Measurements from ENCODE around the gene AP4E1.
"Not testable (repeated sequence)": the region's sequence is repeated elsewhere in the genome, so short reads cannot be mapped to it uniquely, and the experiment has no call there.

Gene AP4E1

DNA sequence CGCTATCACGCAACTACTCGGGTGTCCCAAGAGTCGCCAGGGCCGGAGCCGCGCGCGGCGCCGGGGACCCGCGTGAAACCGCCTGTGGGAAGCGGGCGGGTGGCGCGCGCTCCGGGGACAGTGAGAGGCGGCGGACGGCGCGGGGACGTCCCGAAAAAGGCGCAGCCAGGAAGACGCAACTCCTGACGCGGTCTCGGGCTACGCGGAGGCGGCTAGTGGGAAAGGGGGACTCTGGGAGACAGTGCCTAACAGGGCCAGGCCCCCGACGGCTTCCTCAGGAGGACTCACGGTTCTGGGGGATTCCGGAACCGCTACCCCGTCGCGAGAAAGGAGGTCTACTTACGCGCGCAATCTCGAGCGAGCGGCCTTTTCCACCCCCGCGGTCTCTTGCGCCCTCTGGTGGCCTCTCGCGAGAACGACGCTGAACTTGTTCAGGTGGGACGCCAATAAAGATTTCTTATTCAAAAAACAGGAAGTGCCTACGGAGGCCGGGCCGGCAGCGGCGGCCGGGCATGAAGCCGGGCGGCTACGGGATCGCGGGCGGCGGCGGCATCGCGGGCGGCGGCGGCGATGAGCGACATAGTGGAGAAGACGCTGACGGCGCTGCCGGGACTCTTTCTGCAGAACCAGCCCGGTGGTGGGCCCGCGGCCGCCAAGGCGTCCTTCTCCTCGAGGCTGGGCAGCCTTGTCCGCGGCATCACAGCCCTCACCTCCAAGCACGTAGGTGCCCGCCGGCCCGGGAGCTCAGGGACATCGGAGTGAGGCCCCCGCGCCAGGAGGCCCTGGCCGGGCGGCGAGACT, at the start of gene AP4E1:
AP4E1 (plus strand) TSS at position 475 of the 801 bp plus-strand sequence; CDS start at position 571, 96 bp downstream.
- DNase-seq (ENCODE audit: low spot score in 2 of 2) (peak; percentile 97 to 98), ATAC-seq (peak; percentile 77)
- Mint-ChIP-seq H3K4me1 (peaks cover 26% of the 10 kb centered on the region), H3K4me3 (peak within 1 kb of the TSS; percentile 84), H3K9me3 (no peaks in the 10 kb centered on the region), H3K36me3 (peaks cover 56% of the 10 kb centered on the region), H3K27ac (peak within 1 kb of the TSS; percentile 98)

DNA sequence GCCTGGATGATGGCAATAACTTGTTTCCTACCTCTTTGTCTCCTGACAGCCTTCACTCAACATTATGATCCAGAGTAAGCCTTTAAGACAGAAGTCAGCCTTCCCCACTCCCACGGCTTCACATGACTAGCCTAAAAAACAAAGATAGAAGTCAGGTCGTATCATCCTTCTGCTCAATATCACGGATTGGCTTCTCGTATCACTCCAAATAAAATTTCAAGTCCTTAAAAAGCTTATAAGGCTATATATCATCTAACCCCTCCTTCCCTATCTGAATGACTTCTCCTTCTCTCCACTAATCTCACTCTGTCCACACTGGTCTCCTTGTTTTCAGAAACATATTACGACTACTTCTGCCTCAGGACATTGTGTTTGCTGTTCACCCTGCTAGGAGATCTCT, 47.7 kb upstream of the AP4E1 start:
- Mint-ChIP-seq H3K27ac (no peak overlapping the region), H3K4me1 (no peaks in the 10 kb centered on the region)

DNA sequence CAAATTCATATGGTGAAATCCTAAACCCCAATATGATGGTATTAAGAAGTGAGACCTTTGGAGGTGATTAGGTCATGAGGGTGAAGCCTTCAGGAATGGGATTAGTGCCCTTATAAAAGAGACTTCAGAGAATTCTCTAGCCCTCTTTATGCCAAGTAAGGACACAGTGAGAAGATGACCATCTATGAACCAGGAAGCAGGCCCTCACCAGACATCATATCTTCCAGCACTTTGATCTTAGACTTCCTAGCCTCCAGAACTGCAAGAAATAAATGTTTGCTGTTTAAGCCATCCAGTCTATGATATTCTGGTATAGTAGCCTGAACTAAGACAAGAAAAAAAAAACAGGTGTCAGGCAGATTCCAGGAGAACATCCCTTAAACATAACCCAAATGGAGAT, 45.9 kb upstream of the AP4E1 start:
- DNase-seq (ENCODE audit: low spot score in 2 of 2) (no peak), ATAC-seq (no peak)
- Mint-ChIP-seq H3K9me3 (no peaks in the 10 kb centered on the region), H3K36me3 (no peaks in the 10 kb centered on the region), H3K27ac (no peak overlapping the region), H3K4me3 (no peak overlapping the region), H3K4me1 (no peaks in the 10 kb centered on the region)

More for the DNA sequence above, 47.7 kb upstream of the AP4E1 start:
- ATAC-seq (no peak), DNase-seq (ENCODE audit: low spot score in 2 of 2) (no peak)
- H3K36me3 Mint-ChIP-seq = no peaks in the 10 kb centered on the region
- no peak overlapping the region for H3K4me3 Mint-ChIP-seq
- H3K9me3 Mint-ChIP-seq = no peaks in the 10 kb centered on the region

DNA sequence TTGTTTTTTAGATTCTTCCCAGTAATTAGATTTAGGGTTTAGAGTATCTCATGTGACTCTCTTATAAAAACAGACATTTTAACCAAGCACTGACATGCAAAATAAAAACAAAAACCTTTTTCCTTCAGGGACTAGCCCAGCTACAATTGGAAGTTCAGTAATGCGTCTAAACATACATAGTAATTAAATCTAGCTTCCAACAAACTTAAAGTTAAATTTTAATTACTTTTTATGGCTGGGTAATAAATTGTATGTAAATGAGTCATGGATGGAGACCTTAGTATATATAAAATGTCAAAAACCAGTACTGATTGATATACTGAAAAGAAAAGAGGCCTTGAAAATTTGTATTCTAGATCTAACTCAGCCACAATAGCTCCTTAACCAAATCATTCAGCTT, 43.6 kb upstream of the AP4E1 start:
- Mint-ChIP-seq H3K27ac (no peak overlapping the region), H3K4me1 (no peaks in the 10 kb centered on the region), H3K36me3 (no peaks in the 10 kb centered on the region), H3K9me3 (no peaks in the 10 kb centered on the region), H3K4me3 (no peak overlapping the region)
- ATAC-seq = no peak
- no peak for DNase-seq (ENCODE audit: low spot score in 2 of 2)

DNA sequence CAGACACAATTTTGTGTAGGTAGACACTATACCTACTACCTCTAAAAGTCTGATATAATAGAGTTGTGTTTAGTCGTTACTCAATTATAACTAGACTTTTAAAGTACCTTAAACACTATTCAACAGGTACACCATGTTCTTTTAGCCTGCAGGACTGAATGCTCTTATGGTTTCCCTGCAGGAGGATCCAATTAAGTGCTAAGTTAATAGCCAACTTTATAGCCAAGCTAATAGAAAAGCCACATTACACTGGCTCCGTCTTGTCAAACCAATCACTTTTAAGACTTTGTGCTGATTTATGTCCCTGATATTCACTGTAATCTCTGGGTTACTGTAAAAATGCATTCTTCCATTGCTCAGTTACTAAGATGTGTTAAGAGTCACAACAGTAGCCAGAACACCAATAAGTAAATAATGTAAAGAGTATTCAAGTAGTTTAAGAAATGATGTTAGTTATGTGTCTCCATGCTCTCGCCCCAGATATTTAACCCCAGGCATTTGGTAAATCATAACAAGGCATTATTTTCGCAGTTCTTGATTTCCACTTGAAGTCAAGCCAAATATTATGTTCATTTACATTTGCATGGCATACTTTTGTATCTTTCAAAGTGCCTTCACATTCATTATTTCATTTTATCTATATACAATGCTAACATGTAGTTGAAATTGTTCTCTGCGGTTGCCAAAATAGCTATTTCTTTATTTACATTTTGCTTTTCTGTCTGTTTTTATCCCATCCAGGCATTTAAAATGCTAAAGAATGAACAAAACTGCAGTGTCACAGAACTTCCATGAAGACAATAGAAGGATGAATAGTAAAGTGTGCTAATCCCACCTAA, 42.7 kb upstream of the AP4E1 start:
- no peaks in the 10 kb centered on the region for H3K36me3 Mint-ChIP-seq
- no peak overlapping the region for H3K4me3 Mint-ChIP-seq
- ATAC-seq = no peak
- no peaks in the 10 kb centered on the region for H3K9me3 Mint-ChIP-seq
- H3K4me1 Mint-ChIP-seq = no peaks in the 10 kb centered on the region
- H3K27ac Mint-ChIP-seq = no peak overlapping the region
- no peak for DNase-seq (ENCODE audit: low spot score in 2 of 2)

DNA sequence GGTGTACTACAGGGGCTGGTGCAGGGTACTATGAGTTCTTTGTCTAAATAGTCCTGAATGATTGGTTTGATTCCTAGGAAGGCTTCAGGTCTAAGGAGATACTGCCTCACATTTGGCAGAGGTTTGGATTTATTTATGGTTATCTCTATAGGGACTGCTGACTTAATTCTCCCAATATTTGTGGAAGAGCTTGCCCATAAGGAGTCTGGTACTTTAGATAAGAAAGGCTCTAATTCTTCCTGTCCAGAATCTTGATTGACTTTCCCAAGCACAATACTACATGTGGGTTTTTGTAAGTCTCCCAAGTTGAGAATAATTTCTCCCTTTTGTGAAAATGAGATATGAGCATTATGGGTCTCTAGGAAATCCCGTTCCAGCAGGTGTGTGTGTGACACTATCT, 36.7 kb upstream of the AP4E1 start:
- H3K4me3 Mint-ChIP-seq = no peak overlapping the region
- no peaks in the 10 kb centered on the region for H3K36me3 Mint-ChIP-seq
- ATAC-seq (no peak), DNase-seq (ENCODE audit: low spot score in 2 of 2) (peak in 1 of 2 donors; percentile 10)
- no peaks in the 10 kb centered on the region for H3K9me3 Mint-ChIP-seq
- H3K4me1 Mint-ChIP-seq = peaks cover 15% of the 10 kb centered on the region
- H3K27ac Mint-ChIP-seq = no peak overlapping the region

DNA sequence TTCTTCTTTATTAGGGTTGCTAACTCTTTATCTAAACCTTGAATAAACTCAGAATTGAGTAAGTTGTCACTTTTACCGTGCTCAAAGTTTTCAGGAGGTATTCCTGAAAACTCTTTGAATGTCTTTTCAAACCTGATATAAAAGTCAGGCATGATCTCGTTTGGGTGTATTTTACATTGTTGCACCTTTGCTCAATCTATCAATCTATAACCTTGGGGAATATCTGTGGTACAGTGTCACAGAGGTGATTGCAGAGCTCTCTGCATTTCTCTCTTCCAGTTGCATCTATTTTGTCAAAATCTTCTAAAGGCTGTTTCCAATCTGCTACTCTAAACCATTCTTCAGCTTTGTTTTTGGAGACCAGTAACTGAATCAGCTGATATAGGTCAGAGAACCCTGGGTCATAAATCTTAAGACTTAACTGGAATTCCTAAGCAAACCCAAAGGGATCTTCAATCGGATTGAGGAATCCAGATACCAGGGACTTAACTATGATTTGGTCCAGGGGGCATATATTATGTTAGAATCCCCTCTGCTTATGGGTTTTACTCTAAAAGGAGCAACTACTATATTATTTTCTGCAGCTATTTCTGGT, 35.6 kb upstream of the AP4E1 start:
- no peak overlapping the region for H3K27ac Mint-ChIP-seq
- peaks cover 26% of the 10 kb centered on the region for H3K4me1 Mint-ChIP-seq
- no peak overlapping the region for H3K4me3 Mint-ChIP-seq
- H3K9me3 Mint-ChIP-seq = no peaks in the 10 kb centered on the region
- H3K36me3 Mint-ChIP-seq = no peaks in the 10 kb centered on the region
- DNase-seq (ENCODE audit: low spot score in 2 of 2) (no peak), ATAC-seq (no peak)

DNA sequence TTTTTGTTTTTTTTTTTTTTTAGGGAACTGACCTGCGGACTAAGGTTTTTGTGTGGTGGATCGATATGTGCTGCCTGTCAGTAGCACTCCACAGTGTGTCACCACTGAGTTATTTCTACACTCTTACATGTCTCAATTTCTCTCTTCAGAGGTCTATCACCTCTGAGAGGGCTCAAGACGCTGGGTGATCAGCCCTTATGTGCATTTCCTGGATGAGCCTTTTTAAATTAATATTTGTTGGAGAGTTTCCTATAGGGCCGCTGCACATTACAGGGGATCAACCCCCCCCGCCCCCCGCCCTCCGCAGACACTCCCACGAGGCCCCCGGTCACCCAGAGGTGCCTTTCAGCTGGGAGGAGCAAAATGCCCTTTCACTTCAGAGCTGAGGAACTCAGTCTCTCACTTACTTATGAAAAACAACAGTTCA, 34.5 kb upstream of the AP4E1 start:
- H3K4me3 Mint-ChIP-seq = no peak overlapping the region
- no peaks in the 10 kb centered on the region for H3K36me3 Mint-ChIP-seq
- H3K4me1 Mint-ChIP-seq = peaks cover 36% of the 10 kb centered on the region
- no peaks in the 10 kb centered on the region for H3K9me3 Mint-ChIP-seq
- ATAC-seq (peak; percentile 66), DNase-seq (ENCODE audit: low spot score in 2 of 2) (no peak)
- H3K27ac Mint-ChIP-seq = no peak overlapping the region

DNA sequence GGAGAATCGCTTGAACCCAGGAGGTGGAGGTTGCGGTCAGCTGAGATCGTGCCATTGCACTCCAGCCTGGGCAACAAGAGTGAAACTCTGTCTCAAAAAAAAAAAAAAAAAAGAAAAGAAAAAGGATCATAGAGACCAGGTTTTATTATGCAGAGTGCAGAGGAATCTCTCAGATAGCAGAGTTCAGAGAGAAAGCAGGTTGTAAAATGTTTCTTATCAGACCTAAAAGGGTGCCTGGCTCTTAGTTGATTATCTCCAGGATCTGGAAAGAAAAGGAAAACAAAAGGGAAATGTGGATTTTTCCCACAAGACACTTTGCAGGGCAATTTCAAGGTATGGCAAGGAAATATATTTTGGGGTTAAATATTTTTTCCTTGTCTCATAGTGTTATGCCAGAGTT, 33.2 kb upstream of the AP4E1 start:
- H3K36me3 Mint-ChIP-seq; H3K9me3 Mint-ChIP-seq; H3K4me3 Mint-ChIP-seq; ATAC-seq; H3K27ac Mint-ChIP-seq; DNase-seq (ENCODE audit: low spot score in 2 of 2): not testable (repeated sequence)
- peaks cover 49% of the 10 kb centered on the region for H3K4me1 Mint-ChIP-seq

DNA sequence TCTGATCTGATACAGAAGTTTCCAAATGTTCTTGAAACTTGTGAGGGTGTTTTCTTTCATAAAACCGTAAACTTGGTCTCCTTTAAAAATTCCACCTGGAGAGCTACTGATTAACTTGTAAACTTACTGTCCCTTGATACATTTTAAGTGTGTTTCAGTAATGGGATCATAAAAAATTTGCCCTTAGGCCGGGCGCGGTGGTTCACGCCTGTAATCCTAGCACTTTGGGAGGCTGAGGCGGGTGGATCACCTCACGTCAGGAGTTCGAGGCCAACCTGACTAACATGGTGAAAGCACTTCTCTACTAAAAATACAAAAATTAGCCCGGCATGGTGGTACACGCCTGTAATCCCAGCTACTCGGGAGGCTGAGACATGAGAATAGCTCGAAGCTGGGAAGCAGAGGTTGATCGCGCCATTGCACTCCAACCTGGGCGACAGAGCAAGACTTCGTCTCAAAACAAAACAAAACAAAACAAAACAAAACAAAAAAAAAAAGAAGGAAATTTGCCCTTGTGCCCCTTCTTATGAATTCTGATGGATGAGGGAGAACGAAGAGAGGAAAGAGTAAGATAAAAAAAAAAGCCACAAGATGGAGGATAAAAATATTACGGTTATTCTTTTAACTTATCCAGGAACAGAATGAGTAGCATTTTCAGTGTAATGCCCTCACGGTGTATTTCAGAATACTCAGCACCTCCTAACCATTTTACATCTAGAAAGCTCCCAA, 32.1 kb upstream of the AP4E1 start:
- Mint-ChIP-seq H3K4me3 (peak overlapping the region; percentile 69), H3K36me3 (peaks cover 6% of the 10 kb centered on the region), H3K9me3 (no peaks in the 10 kb centered on the region), H3K4me1 (peaks cover 60% of the 10 kb centered on the region), H3K27ac (peak overlapping the region; percentile 79)
- no peak for ATAC-seq
- DNase-seq (ENCODE audit: low spot score in 2 of 2) = no peak

DNA sequence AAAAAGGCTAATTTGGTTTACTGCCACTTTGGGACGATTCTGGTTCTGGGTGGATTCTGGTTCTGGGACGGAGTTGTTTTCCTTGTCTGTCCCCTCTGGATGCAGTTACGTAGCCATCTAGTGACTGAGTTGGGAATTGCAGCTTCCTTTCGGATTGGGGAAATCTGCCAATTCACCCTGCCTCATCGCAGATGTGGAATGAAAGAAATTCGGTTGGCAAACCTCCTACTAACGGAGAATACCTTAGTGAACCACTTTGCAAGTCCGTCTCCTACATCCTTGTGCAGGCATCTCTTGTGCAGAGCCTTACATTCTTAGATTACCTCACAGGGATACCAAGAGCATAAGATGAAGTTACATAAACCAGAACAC, 31.5 kb upstream of the AP4E1 start:
- no peak for ATAC-seq
- peak overlapping the region; percentile 79 for H3K27ac Mint-ChIP-seq
- peak; percentile 73 to 87 for DNase-seq (ENCODE audit: low spot score in 2 of 2)
- H3K9me3 Mint-ChIP-seq = no peaks in the 10 kb centered on the region
- H3K4me3 Mint-ChIP-seq = peak overlapping the region; percentile 69
- H3K4me1 Mint-ChIP-seq = peaks cover 66% of the 10 kb centered on the region
- H3K36me3 Mint-ChIP-seq = peaks cover 6% of the 10 kb centered on the region

DNA sequence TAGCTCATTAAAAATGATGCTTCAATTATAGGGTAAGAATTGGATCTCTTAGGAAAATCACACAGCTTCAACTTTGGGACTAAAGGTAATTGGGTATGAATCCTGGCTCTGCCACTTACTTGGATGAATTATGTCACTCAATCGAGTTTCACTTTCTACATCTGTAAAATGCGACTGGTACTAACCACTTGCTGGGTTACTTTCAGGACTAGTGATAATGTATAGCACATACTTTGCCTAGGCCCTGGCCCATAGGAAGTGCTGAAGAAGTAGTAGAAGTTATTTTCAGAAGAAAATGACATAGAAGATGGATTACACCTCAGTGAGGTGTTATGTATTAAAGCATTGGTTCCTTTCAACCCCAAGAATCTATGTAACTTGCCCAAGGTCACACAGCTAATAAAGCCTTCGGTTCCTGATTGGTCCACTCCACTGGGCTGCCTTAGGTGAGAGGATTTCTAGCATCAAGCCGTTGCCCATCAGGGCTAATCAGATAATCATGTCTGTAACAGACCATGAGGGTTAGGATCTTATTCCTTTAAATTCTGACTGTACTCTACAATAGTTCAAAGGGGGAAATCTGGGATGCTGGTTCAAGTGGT, 29.4 kb upstream of the AP4E1 start:
- Mint-ChIP-seq H3K36me3 (peaks cover 6% of the 10 kb centered on the region), H3K4me1 (peaks cover 77% of the 10 kb centered on the region), H3K27ac (peak overlapping the region; percentile 99), H3K9me3 (no peaks in the 10 kb centered on the region), H3K4me3 (peak overlapping the region; percentile 61)
- ATAC-seq = peak; percentile 90
- peak; percentile 5 to 60 for DNase-seq (ENCODE audit: low spot score in 2 of 2)

DNA sequence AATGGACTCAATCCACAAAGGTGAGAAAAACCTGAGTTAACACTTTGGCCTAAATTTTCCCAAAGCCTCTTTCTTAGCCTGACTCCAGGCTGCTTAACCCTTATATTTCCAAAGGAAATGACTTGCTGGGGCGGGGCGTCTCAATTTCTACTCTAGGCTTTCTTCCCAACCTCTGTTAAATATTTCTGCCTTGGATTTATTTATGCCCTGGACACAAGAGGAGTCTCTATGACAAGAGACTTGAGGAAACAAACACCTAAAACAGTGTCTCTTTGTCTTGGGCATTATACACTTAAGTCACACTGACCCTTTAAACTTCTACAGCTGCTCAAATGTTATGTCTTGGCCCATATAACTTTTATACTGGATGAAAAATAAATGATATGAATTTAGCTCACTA, 28.3 kb upstream of the AP4E1 start:
- H3K36me3 Mint-ChIP-seq = peaks cover 6% of the 10 kb centered on the region
- H3K4me1 Mint-ChIP-seq = peaks cover 84% of the 10 kb centered on the region
- H3K4me3 Mint-ChIP-seq = peak overlapping the region; percentile 61
- no peaks in the 10 kb centered on the region for H3K9me3 Mint-ChIP-seq
- DNase-seq (ENCODE audit: low spot score in 2 of 2) (no peak), ATAC-seq (no peak)
- H3K27ac Mint-ChIP-seq = peak overlapping the region; percentile 99

DNA sequence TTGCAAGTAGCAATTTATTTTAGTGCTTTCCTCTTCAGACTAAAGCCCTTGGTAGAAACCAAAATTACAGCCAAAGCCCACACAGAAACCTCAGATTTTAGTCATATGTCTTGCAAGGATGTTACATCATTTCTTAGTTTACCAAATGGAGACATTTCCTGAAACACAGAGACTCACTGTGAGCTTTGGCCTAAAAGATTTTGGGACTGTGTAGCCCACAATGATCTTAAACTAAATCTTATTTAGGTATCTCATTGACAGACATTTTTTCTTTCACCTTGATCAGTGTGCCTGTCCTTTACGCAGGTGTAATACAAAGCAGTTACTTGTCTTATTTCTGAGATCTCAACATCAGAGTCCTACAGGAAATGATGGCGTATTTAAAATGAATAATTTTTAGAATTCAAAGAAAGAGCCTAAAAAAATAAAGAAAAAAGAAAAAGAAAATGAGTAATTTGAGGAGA, 27.8 kb upstream of the AP4E1 start:
- Mint-ChIP-seq H3K36me3 (peaks cover 6% of the 10 kb centered on the region), H3K4me3 (peak overlapping the region; percentile 61)
- DNase-seq (ENCODE audit: low spot score in 2 of 2) = peak in 1 of 2 donors; percentile 12

More for the DNA sequence above, 27.8 kb upstream of the AP4E1 start:
- Mint-ChIP-seq H3K4me1 (peaks cover 89% of the 10 kb centered on the region), H3K27ac (peak overlapping the region; percentile 99), H3K9me3 (no peaks in the 10 kb centered on the region)
- peak; percentile 63 for ATAC-seq
